Astrocyte of the spinal cord (primary cell): Measurements from ENCODE around the gene HERC3.

Experiments used
- DNase-seq: peaks from one replicate; pipeline ENCODE4 v3.0.0; 2011; ENCODE audit warnings: low read depth, low spot score
- H3K4me3 ChIP-seq: 2 replicates; pipeline ENCODE4 v1.5.1; 2011; ENCODE audit warnings: low read depth, mild to moderate bottlenecking, low read length, moderate library complexity
- CTCF ChIP-seq: IDR thresholded peaks from 2 replicates; pipeline ENCODE4 v1.5.1; 2012; ENCODE audit warnings: low read depth, mild to moderate bottlenecking, low read length, inconsistent platforms
- in situ Hi-C: cut with HindIII; loops from 2 replicates; pipeline ENCODE4 v1.10.0; 2017; ENCODE audit warnings: low sequenced_read_pairs

Gene HERC3

GRCh38 chr4:88591787-88592599 is at the start of gene HERC3:
Gene HERC3, plus strand, starts transcription at chr4:88592480. Its CDS starts 13,344 bp downstream, at chr4:88605824.
- H3K4me3 ChIP-seq, result peak within 1 kb of the TSS; percentile 75
- in situ Hi-C loops, result no loop called here
- no peak for TF ChIP-seq CTCF
- peak; percentile 90 for DNase-seq

GRCh38 chr4:88549815-88550214 is 42.5 kb upstream of the HERC3 start:
- TF ChIP-seq CTCF, result no peak
- no peak for DNase-seq
- in situ Hi-C loops, result no loop called here
- H3K4me3 ChIP-seq, result no peak overlapping the region

- in situ Hi-C loops, result no loop called here
- no peak overlapping the region for H3K4me3 ChIP-seq
- TF ChIP-seq CTCF, result no peak
- DNase-seq, result no peak
These were observed 24.7 kb upstream of the HERC3 start for GRCh38 chr4:88567591-88567990.

- DNase-seq, result no peak
- TF ChIP-seq CTCF, result no peak
- no peak overlapping the region for H3K4me3 ChIP-seq
- in situ Hi-C loops, result no loop called here
These were observed 22.3 kb upstream of the HERC3 start for GRCh38 chr4:88570001-88570400.

- TF ChIP-seq CTCF, result no peak
- in situ Hi-C loops, result no loop called here
- H3K4me3 ChIP-seq, result no peak overlapping the region
- no peak for DNase-seq
These were observed 18.9 kb upstream of the HERC3 start for GRCh38 chr4:88573276-88573980.

GRCh38 chr4:88573995-88574394 is 18.3 kb upstream of the HERC3 start:
- TF ChIP-seq CTCF, result peak; percentile 35
- DNase-seq, result peak; percentile 13
- H3K4me3 ChIP-seq, result no peak overlapping the region
- in situ Hi-C loops, result no loop called here
